NCI-H526 (cell line): ENCODE data around the gene SRGAP3.

Experiments
- DNase-seq, 2 experiments: peaks; one replicate each; lab custom pipeline; 2025; lab: John Stamatoyannopoulos, UW

SRGAP3 gene

GRCh38 chr3:9047452-9048346, 201.7 kb downstream of the SRGAP3 start:
- DNase-seq = no peak

- no peak for DNase-seq
Measured at GRCh38 chr3:9045371-9045770, 204.1 kb downstream of the SRGAP3 start.

GRCh38 chr3:9043063-9043462, 206.4 kb downstream of the SRGAP3 start:
- no peak for DNase-seq

- no peak for DNase-seq
Measured at GRCh38 chr3:9041626-9042025, 207.8 kb downstream of the SRGAP3 start.

- DNase-seq = no peak
Measured at GRCh38 chr3:9040996-9041395, 208.4 kb downstream of the SRGAP3 start.

GRCh38 chr3:9037144-9037711, 212.2 kb downstream of the SRGAP3 start:
- DNase-seq = no peak

DNA sequence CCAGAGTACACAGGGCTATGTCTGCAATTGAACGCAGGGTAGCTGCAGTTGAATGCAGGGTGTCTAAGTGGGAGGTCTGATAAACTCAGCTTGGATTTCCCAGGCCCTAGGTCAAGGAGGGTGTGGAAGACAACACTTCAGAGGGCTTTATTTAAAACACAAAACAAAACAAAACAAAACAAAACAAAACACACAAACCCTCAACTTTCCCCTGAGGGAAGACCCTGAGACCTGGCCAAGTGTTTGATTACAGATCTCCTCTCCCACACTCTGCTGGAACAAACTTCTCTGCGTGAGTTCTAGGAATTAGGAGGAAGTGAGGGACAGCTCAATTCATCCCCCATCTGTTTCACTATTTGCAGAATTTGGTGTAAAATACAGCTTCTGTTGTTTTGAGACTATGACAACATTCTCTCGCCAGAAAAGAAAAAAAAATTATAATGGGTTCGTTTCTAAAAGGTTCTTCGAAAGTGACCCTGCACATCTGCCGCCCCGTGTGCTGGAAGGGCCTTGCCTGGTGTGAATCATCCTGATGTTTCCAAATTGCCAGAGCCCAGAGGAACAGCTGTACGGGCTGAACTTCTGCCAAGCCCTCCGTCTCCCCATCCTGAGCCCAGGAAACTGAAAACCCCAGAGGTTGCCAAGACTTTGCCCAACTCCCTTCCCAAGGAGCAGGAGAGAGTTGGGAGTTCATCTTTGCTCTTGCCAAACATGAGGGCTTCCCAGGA, 212.9 kb downstream of the SRGAP3 start:
- no peak for DNase-seq

DNA sequence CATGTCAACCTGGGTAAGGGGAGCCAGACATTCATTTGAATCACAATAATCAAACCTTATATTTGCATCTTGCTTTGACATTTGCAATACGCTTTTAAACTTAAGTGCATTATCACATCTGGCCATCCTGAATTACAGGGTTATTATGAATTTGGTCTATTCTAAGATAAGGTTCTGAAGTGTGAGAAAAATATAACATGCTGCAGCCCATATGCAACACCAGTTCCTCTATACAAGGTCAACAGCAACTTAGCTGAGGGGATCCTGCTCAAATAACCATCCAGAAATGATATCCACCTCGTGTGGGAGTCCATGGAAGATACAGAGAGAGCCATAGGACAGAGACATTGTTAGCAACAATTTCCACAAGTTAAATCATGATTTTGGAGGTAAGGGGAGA, 213.5 kb downstream of the SRGAP3 start:
- DNase-seq = no peak

DNA sequence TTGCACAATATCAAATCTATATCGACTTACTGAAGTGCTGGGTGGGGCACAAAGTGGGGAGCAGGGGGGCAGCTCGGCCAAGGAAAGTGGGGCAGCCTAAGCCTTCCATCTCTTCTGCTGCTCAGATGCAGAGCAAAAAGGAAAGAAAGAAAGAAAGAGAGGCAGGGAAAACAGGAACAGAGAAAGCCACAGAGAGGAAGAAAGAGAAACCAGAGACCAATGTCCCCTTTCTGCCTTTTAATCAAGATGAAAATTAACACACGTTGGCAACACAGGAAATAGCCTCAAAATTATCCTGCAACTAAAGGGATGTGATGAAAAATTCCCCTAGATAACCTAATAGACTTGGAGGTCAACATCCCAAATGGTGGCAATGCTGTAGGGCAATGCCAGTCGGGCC, 214.0 kb downstream of the SRGAP3 start:
- no peak for DNase-seq

- no peak for DNase-seq
Measured at GRCh38 chr3:9033867-9034266, 215.6 kb downstream of the SRGAP3 start.

- no peak for DNase-seq
Measured at GRCh38 chr3:9032231-9032777, 217.1 kb downstream of the SRGAP3 start.

DNA sequence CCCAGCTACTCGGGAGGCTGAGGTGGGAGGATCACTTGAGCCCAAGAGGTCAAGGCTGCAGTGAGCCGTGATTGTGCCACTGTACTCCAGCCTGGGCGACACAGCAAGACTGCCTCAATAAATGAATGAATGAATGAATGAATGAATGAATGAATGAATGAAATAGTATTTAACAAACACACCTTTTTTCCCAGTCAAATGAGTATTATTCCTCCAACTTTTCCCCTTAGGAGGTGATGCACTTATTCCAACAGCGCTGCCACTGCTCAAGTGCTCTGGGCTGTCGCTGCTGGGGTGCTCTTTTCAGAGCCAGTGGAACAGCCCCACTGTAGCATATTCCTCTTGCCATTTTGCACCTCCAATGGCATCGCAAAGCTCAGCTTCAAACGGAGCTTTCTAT, 219.4 kb downstream of the SRGAP3 start:
- DNase-seq = no peak

GRCh38 chr3:9028134-9028533, 221.3 kb downstream of the SRGAP3 start:
- no peak for DNase-seq

GRCh38 chr3:9026320-9027045, 223.0 kb downstream of the SRGAP3 start:
- DNase-seq = no peak

- no peak for DNase-seq
Measured at GRCh38 chr3:9024341-9024740, 225.1 kb downstream of the SRGAP3 start.

DNA sequence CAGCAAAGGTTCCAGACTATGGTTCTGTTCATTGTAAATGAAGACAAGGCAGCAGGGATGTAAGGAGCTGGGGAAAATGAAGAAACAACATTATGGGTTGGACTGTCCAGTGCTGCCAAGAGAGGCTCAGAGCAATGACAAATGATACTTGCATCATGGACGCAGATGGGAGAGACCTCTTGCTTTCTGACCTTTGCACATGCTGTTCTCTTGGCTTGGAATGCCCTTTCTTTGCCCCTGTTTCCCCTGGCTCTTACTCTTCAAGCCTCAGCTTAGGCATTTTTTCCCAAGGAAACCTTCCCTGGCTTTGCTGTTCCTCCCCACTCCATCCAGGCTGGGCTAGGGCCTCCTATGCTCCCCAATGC, 226.2 kb downstream of the SRGAP3 start:
- DNase-seq = no peak

DNA sequence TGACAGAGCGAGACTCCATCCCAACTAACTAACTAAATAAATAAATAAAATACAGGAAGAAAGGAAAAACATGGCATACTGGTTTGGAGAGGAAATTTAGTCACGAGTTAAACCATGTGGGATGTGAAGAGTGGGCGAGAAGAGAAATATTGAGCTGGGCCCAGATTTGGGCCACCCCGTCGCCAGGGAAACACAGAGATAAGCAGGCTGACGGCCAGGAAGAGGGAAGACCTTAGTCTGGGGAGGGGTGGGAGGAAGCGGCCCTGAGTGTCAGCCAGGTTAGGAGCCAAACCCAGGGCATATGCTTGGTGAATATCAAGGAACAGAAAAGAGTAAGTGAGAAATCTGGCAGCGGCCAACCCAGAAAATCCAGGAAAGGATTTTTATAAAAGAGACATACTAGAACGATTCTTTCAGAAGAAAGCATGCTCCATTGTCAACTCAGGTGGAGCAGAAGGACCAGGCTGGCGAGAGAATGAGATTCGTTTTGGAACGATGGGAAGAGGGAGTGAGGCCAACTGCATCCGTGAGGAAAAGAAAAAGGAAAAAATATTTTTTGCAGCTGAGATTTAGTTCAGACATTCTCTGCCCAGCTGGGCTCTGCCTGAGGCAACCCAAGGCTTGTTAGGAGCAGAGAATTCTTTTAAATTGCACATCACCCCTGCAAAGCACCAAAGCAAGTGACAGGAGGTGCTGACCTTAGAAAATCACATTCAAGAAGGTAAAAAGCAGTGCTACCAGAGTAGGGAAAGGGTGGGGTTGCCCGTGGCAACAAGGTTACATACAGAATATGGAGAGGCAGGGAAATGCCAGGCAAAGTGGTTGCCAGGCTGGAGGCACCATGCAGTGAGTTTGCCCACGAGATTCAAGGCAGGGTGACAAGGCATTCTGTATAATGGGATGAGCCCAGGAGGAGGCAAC, 226.9 kb downstream of the SRGAP3 start:
- DNase-seq = no peak

- no peak for DNase-seq
Measured at GRCh38 chr3:9021271-9022009, 228.0 kb downstream of the SRGAP3 start.

DNA sequence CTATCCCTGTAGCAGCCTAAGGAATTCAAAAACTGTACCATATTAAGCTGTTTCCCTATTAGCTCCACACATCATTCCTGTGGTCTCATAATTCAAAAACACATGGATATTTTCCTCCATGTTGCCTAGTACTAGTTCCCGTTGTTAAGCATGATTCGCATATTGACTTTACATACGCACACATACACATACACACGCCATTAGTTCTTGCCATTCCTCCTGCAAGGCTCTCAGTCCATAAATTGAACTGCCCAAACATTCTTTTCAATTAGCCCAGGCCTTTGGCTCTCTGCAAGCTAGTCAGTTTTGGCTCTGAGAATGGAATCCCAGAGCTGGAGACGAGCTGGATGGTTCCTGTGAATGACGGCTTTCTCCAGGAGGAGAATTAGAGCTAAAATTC, 229.0 kb downstream of the SRGAP3 start:
- DNase-seq = peak; percentile 10 to 19

- no peak for DNase-seq
Measured at GRCh38 chr3:9019259-9019961, 230.0 kb downstream of the SRGAP3 start.
